RWPE1 (cell line): ENCODE measurements around the gene TRIM45.
A peak's percentile ranks its signal among the peaks of the same experiment; 100 is the strongest.

ENCODE experiments used
- CTCF ChIA-PET: fragments of 350-600 bp; sonication (Branson Sonifier 250); formaldehyde crosslinking; extraction: SDS; loops from one replicate; lab custom pipeline; 2021; lab: Yijun Ruan, JAX
- POLR2A ChIA-PET: fragments of 400-600 bp; formaldehyde crosslinking; extraction: SDS; loops from one replicate; lab custom pipeline; 2020; ENCODE audit warnings: antibody characterized with exemption; ENCODE audit not compliant: low non-redundant PET; lab: Yijun Ruan, JAX
- DNase-seq: peaks from one replicate; pipeline ENCODE4 v3.0.0; 2012; ENCODE audit warnings: low spot score
- H3K27ac ChIP-seq: fragments of 450-650 bp; 2 replicates; pipeline ENCODE4 v1.5.1; 2017
- TF ChIP-seq, protein P1 (sequence below): fragments of 450-650 bp; conservative IDR thresholded peaks from 2 replicates; pipeline ENCODE4 v1.5.1; 2017; ENCODE audit warnings: low read depth, mild to moderate bottlenecking

TRIM45 gene

DNA sequence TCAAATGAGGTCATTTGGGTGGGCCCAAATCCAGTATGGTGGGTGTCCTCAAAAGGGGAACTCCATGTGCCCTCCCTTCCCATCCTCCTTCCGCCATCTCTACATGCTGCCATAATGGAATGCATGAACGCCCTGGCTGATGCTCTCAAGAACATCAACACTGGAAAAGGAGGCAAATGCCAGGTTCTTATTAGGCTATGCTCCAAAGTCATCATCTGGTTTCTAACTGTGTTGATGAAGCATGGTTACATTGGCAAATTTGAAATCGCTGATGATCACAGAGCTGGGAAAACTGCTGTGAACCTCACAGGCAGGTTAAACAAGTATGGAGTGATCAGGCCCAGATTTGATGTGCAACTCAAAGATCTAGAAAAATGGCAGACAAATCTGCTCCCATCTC is 16.6 kb upstream of the TRIM45 start:
- ChIA-PET CTCF (interaction anchor here (1.6 kb wide), 1 partner anchor 10 kb away, joined by 5 read pairs; no protein-coding TSS in a partner anchor), POLR2A (no interaction called here)
- no peak for DNase-seq
- H3K27ac ChIP-seq: no peak overlapping the region
- TF ChIP-seq, protein P1, sequence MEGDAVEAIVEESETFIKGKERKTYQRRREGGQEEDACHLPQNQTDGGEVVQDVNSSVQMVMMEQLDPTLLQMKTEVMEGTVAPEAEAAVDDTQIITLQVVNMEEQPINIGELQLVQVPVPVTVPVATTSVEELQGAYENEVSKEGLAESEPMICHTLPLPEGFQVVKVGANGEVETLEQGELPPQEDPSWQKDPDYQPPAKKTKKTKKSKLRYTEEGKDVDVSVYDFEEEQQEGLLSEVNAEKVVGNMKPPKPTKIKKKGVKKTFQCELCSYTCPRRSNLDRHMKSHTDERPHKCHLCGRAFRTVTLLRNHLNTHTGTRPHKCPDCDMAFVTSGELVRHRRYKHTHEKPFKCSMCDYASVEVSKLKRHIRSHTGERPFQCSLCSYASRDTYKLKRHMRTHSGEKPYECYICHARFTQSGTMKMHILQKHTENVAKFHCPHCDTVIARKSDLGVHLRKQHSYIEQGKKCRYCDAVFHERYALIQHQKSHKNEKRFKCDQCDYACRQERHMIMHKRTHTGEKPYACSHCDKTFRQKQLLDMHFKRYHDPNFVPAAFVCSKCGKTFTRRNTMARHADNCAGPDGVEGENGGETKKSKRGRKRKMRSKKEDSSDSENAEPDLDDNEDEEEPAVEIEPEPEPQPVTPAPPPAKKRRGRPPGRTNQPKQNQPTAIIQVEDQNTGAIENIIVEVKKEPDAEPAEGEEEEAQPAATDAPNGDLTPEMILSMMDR: no peak

DNA sequence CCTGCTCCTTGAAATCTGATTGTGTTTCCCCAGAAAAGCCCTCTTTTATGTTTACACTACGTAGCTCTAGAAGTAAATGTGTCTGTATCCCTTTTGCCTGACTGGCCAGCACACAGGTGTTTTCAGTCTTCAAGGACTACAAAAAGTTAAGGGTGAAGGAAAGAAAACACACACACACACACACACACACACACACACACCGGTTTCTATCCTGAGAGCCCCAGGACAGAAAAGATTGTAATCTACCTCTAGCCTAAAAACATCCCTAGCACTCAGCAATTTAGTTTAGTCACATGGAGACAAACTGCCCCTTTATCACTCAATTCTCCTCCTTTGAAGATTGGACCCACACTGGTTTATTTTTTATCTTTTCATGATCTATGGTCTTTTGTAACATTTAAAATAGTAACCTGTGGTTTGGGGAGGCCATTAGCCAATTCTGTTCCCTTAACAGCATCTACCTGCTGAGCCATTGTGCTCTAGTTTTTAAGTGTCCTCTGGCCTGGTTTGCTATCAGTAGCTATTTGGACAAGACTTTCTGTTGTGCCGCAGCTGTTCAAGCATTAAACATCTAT is 15.8 kb upstream of the TRIM45 start:
- POLR2A ChIA-PET: no interaction called here
- no peak overlapping the region for H3K27ac ChIP-seq
- TF ChIP-seq, protein P1: no peak
- CTCF ChIA-PET: interaction anchor here (1.6 kb wide), 1 partner anchor 9 kb away, joined by 5 read pairs; no protein-coding TSS in a partner anchor
- no peak for DNase-seq

DNA sequence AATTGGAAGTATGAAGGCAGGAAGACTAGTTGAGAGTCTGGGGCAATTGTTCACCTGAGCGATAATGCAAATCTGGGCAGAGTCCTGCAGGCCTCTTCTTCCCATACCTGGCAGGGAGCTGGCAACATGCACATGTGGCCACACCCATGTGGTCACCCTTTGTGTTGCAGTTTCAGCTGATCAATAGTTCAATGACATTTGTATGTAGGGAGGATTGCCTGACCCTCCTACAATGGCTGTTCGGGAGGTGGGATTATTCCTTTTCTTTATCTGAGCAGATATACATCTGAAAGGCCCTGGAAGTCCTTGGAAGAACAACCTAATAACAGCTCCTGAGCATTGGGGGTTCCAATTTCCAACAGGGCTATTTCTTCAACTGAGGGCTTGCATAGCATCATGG is 15.2 kb upstream of the TRIM45 start:
- no peak for DNase-seq
- POLR2A ChIA-PET: no interaction called here
- TF ChIP-seq, protein P1: no peak
- CTCF ChIA-PET: interaction anchor here (1.6 kb wide), 1 partner anchor 8 kb away, joined by 5 read pairs; no protein-coding TSS in a partner anchor
- no peak overlapping the region for H3K27ac ChIP-seq

DNA sequence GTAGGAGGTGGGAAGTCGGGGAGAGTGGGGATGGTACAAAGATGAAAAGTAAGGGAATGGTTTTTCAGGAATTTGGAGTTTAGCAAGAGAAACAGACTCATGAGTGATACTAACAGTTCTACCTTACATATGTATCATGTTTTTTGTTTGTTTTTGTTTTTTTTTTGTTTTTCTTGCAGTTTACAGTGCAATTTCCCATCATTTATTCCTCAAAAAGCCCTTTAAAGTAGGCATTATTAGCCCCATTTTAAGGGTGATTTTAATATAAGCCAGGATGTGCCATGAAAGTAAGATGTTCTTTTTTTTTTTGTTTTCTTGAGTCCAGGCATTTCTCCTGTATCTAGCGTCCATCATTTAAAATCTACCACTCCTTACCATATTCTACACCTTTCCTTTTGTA is 13.8 kb upstream of the TRIM45 start:
- ChIA-PET CTCF (no interaction called here), POLR2A (no interaction called here)
- no peak for DNase-seq
- no peak overlapping the region for H3K27ac ChIP-seq
- TF ChIP-seq, protein P1: no peak

DNA sequence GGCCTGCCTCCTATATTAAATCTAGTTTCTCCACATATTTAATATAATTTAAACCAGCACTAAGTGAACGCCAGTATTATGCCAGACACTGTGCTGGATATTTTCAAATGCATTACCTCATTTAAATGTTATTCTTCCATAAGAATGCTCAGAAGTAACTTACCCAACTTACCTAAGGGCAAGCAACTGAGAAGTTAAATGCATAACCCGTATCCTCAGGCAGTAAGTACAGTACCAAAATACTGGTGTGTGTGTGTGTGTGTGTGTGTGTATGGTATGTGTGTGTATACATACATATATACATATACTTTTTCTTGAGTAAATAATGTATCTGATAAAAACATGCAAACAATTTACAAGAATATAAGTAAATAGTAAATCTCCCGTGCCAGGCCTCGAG is 9.0 kb upstream of the TRIM45 start:
- ChIA-PET POLR2A (no interaction called here), CTCF (no interaction called here)
- TF ChIP-seq, protein P1: no peak
- H3K27ac ChIP-seq: no peak overlapping the region
- DNase-seq: no peak

DNA sequence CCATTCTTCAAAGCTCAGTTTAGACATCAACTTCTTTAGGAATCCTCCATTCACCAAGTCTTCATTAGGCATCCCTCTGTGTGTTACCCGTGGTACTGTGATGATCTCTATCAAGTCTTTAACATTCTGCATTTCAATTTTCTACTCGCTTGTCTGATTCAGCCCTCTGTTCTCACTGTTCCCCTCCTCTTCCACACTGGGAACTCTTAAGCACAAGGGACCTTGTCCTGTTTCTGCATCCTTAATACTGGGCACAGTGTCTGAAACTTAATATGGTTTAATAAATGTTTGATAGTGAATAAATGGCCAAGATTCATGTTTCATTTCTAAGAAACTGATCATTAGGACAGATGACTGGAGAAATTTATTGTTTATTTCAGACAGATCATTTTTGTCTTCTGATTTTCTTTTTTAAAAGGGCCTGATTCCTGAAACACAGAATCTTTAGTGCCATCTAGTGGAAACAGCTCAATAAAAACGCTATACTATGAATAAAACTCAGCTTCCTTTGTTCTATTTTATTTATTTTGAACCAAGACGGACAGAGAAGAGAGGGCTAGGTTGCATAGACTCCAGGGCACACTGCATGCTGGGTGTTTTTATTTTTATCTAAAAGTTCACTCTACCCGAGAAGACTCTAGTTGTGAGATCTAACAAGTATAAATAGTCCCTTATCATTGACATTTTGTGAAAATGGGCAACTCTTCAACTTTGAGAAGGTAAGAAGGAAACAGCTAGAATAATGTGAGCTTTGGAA is 7.0 kb upstream of the TRIM45 start:
- TF ChIP-seq, protein P1: peak; percentile 67
- POLR2A ChIA-PET: no interaction called here
- peak; percentile 49 for DNase-seq
- H3K27ac ChIP-seq: no peak overlapping the region
- CTCF ChIA-PET: interaction anchor here (0.5 to 2.0 kb wide), 19 partner anchors 9 to 986 kb away, joined by 3 to 10 read pairs (median 4); partner anchors contain the start of gene IGSF3
